Neural cell (in vitro differentiated cells): ENCODE measurements around the gene CHTF18. TPM values are rescaled to one million over a fixed set of nuclear protein-coding genes. Genes with fewer than 3 reads are reported as not detected.

Experiments
- H2AFZ ChIP-seq: fragments of 200-600, 300-800 bp; sonication (generic), shearing (Covaris generic); 2 replicates; pipeline ENCODE4 v1.6.0; 2014; ENCODE audit warnings: low read depth, mild to moderate bottlenecking, antibody characterized with exemption, low read length, moderate library complexity
- H3F3A ChIP-seq: fragments of 200-600 bp; shearing (Covaris generic); 2 replicates; pipeline ENCODE4 v1.6.1; 2016; ENCODE audit warnings: mild to moderate bottlenecking, moderate library complexity, mixed read lengths, antibody characterized with exemption, low read length; ENCODE audit not compliant: insufficient read depth, poor library complexity, severe bottlenecking
- H3K27ac ChIP-seq: fragments of 200-600, 300-800 bp; sonication (generic), shearing (Covaris generic); 2 replicates; pipeline ENCODE4 v1.5.1; 2014; ENCODE audit warnings: mild to moderate bottlenecking, low read length, moderate library complexity
- H3K27me3 ChIP-seq: fragments of 300-800, 200-600 bp; sonication (generic), shearing (Covaris generic); 2 replicates; pipeline ENCODE4 v1.6.0; 2014; ENCODE audit warnings: mild to moderate bottlenecking, low read depth, low read length, moderate library complexity; ENCODE audit not compliant: insufficient read depth
- H3K36me3 ChIP-seq: fragments of 300-800, 200-600 bp; sonication (generic), shearing (Covaris generic); 2 replicates; pipeline ENCODE4 v1.5.1; 2014; ENCODE audit warnings: mild to moderate bottlenecking, antibody characterized with exemption, low read length, moderate library complexity; ENCODE audit not compliant: insufficient read depth
- H3K4me2 ChIP-seq: fragments of 300-800, 200-600 bp; sonication (generic), shearing (Covaris generic); 2 replicates; pipeline ENCODE4 v1.6.0; 2014; ENCODE audit warnings: mild to moderate bottlenecking, low read length
- H3K4me3 ChIP-seq: fragments of 300-800, 200-600 bp; sonication (generic), shearing (Covaris generic); 2 replicates; pipeline ENCODE4 v1.5.1; 2014; ENCODE audit warnings: mild to moderate bottlenecking, low read length, moderate library complexity
- H3K79me2 ChIP-seq: fragments of 200-600 bp; shearing (Covaris generic); replicated peaks from 2 replicates; pipeline ENCODE4 v1.6.0; 2014; ENCODE audit warnings: mild to moderate bottlenecking, low read length, moderate library complexity; ENCODE audit not compliant: insufficient read depth
- H3K9ac ChIP-seq: fragments of 300-800, 200-600 bp; sonication (generic), shearing (Covaris generic); 2 replicates; pipeline ENCODE4 v1.6.1; 2016; ENCODE audit warnings: mild to moderate bottlenecking, low read length, mixed read lengths
- H3K9me2 ChIP-seq: fragments of 200-600 bp; shearing (Covaris generic); 2 replicates; pipeline ENCODE4 v1.6.1; 2016; ENCODE audit warnings: mild to moderate bottlenecking, low read length, mixed read lengths; ENCODE audit not compliant: insufficient read depth
- H3K9me3 ChIP-seq: fragments of 200-600, 300-800 bp; sonication (generic), shearing (Covaris generic); 2 replicates; pipeline ENCODE4 v1.6.1; 2016; ENCODE audit warnings: mild to moderate bottlenecking, mixed run types, low read length, moderate library complexity, mixed read lengths
- H4K20me1 ChIP-seq: fragments of 200-600 bp; shearing (Covaris generic); 2 replicates; pipeline ENCODE4 v1.6.1; 2016; ENCODE audit warnings: mild to moderate bottlenecking, mixed run types; ENCODE audit not compliant: insufficient read depth
- EP300 ChIP-seq: fragments of 450-650 bp; conservative IDR thresholded peaks from 2 replicates; pipeline ENCODE4 v1.6.1; 2014; ENCODE audit warnings: antibody characterized with exemption, mild to moderate bottlenecking, moderate library complexity; ENCODE audit not compliant: poor library complexity, severe bottlenecking
- EZH2 ChIP-seq: fragments of 200-600, 300-800 bp; shearing (Covaris generic), sonication (generic); IDR thresholded peaks from 2 replicates; pipeline ENCODE4 v1.6.1; 2014; ENCODE audit warnings: antibody characterized with exemption, low read length, borderline replicate concordance, mild to moderate bottlenecking; ENCODE audit not compliant: insufficient read depth, poor library complexity, severe bottlenecking
- MXI1 ChIP-seq: fragments of 450-650 bp; conservative IDR thresholded peaks from 2 replicates; pipeline ENCODE4 v1.6.1; 2014; ENCODE audit warnings: antibody characterized with exemption, mild to moderate bottlenecking; ENCODE audit not compliant: poor library complexity, severe bottlenecking
- POLR2AphosphoS5 ChIP-seq: IDR thresholded peaks from 2 replicates; pipeline ENCODE4 v1.6.1; 2012
- RAD21 ChIP-seq: fragments of 450-650 bp; conservative IDR thresholded peaks from 2 replicates; pipeline ENCODE4 v1.6.1; 2014; ENCODE audit warnings: antibody characterized with exemption, mild to moderate bottlenecking, moderate library complexity
- SMC3 ChIP-seq: fragments of 450-650 bp; conservative IDR thresholded peaks from 2 replicates; pipeline ENCODE4 v1.6.1; 2014; ENCODE audit warnings: antibody characterized with exemption, mild to moderate bottlenecking, moderate library complexity; ENCODE audit not compliant: poor library complexity
- TAF1 ChIP-seq: IDR thresholded peaks from 2 replicates; pipeline ENCODE4 v1.6.1; 2012; ENCODE audit warnings: low read depth
- polyA plus RNA-seq: library from polyadenylated mRNA; depleted of rRNA; stranded (reverse); fragments of >200 nt; gene quantifications from 2 replicates; pipeline ENCODE4 v1.2.3, GENCODE V29; 2014
- TF ChIP-seq, protein P1 (sequence below): IDR thresholded peaks from 2 replicates; pipeline ENCODE4 v1.6.1; 2012; ENCODE audit warnings: borderline replicate concordance
- TF ChIP-seq, protein P2 (sequence below): fragments of 450-650 bp; IDR thresholded peaks from 2 replicates; pipeline ENCODE4 v1.5.1; 2014; ENCODE audit warnings: antibody characterized with exemption, mild to moderate bottlenecking, moderate library complexity; ENCODE audit not compliant: poor library complexity, severe bottlenecking

CHTF18 gene
- polyA plus RNA-seq, 1 donor from 2014 or later, result 31.2 TPM

GRCh38 chr16:822174-822908 lies 33.9 kb downstream of the CHTF18 start:
- H3K27me3 ChIP-seq, result no peaks in the 10 kb centered on the region
- H3K4me3 ChIP-seq, result no peak overlapping the region
- no peak overlapping the region for H3K27ac ChIP-seq
- no peak overlapping the region for H3K9ac ChIP-seq
- H3K79me2 ChIP-seq, result no peaks in the 10 kb centered on the region
- no peaks in the 10 kb centered on the region for H3F3A ChIP-seq
- no peaks in the 10 kb centered on the region for H3K36me3 ChIP-seq
- no peaks in the 10 kb centered on the region for H4K20me1 ChIP-seq
- no peaks in the 10 kb centered on the region for H3K9me3 ChIP-seq
- no peak overlapping the region for H2AFZ ChIP-seq
- TF ChIP-seq, protein P1, sequence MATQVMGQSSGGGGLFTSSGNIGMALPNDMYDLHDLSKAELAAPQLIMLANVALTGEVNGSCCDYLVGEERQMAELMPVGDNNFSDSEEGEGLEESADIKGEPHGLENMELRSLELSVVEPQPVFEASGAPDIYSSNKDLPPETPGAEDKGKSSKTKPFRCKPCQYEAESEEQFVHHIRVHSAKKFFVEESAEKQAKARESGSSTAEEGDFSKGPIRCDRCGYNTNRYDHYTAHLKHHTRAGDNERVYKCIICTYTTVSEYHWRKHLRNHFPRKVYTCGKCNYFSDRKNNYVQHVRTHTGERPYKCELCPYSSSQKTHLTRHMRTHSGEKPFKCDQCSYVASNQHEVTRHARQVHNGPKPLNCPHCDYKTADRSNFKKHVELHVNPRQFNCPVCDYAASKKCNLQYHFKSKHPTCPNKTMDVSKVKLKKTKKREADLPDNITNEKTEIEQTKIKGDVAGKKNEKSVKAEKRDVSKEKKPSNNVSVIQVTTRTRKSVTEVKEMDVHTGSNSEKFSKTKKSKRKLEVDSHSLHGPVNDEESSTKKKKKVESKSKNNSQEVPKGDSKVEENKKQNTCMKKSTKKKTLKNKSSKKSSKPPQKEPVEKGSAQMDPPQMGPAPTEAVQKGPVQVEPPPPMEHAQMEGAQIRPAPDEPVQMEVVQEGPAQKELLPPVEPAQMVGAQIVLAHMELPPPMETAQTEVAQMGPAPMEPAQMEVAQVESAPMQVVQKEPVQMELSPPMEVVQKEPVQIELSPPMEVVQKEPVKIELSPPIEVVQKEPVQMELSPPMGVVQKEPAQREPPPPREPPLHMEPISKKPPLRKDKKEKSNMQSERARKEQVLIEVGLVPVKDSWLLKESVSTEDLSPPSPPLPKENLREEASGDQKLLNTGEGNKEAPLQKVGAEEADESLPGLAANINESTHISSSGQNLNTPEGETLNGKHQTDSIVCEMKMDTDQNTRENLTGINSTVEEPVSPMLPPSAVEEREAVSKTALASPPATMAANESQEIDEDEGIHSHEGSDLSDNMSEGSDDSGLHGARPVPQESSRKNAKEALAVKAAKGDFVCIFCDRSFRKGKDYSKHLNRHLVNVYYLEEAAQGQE, result no peak
- no peak for TF ChIP-seq SMC3
- no peak for TF ChIP-seq RAD21
- TF ChIP-seq EZH2, result no peak
- no peak for TF ChIP-seq EP300
- TF ChIP-seq POLR2AphosphoS5, result no peak
- TF ChIP-seq, protein P2, sequence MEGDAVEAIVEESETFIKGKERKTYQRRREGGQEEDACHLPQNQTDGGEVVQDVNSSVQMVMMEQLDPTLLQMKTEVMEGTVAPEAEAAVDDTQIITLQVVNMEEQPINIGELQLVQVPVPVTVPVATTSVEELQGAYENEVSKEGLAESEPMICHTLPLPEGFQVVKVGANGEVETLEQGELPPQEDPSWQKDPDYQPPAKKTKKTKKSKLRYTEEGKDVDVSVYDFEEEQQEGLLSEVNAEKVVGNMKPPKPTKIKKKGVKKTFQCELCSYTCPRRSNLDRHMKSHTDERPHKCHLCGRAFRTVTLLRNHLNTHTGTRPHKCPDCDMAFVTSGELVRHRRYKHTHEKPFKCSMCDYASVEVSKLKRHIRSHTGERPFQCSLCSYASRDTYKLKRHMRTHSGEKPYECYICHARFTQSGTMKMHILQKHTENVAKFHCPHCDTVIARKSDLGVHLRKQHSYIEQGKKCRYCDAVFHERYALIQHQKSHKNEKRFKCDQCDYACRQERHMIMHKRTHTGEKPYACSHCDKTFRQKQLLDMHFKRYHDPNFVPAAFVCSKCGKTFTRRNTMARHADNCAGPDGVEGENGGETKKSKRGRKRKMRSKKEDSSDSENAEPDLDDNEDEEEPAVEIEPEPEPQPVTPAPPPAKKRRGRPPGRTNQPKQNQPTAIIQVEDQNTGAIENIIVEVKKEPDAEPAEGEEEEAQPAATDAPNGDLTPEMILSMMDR, result no peak
- no peak for TF ChIP-seq TAF1
- no peak for TF ChIP-seq MXI1
- H3K9me2 ChIP-seq, result no peaks in the 10 kb centered on the region
- H3K4me2 ChIP-seq, result no peak overlapping the region

GRCh38 chr16:822909-823297 lies 34.5 kb downstream of the CHTF18 start:
- TF ChIP-seq TAF1 (no peak), MXI1 (no peak)
- no peak overlapping the region for H3K9ac ChIP-seq
- H3K9me3 ChIP-seq, result no peaks in the 10 kb centered on the region
- H2AFZ ChIP-seq, result no peak overlapping the region
- no peak overlapping the region for H3K4me3 ChIP-seq
- H3K4me2 ChIP-seq, result no peak overlapping the region
- no peaks in the 10 kb centered on the region for H3K27me3 ChIP-seq
- no peaks in the 10 kb centered on the region for H4K20me1 ChIP-seq
- no peaks in the 10 kb centered on the region for H3K79me2 ChIP-seq
- H3F3A ChIP-seq, result no peaks in the 10 kb centered on the region
- H3K9me2 ChIP-seq, result no peaks in the 10 kb centered on the region
- H3K36me3 ChIP-seq, result no peaks in the 10 kb centered on the region
- H3K27ac ChIP-seq, result no peak overlapping the region

DNA sequence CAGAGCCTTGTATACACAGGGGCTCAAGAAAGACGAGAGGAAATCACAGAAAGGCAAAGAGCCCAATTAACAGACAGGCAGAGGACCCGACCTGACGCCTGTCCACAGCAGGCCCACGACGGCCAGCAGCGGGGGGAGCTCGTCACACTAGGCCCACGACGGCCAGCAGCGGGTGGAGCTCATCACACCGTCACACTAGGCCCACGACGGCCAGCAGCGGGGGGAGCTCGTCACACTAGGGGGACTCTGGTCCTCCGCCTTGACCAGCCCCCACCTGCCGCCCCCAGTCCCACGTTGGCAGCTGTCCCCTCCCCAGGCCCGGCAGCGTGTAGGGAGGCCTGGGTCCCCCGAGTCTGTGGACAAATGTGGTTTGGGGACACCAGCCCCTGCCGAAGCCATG lies 35.8 kb downstream of the CHTF18 start:
- Histone ChIP-seq H3K4me3 (no peak overlapping the region), H3K4me2 (no peak overlapping the region), H3K36me3 (no peaks in the 10 kb centered on the region), H2AFZ (no peak overlapping the region), H3K79me2 (no peaks in the 10 kb centered on the region), H3K9me2 (no peaks in the 10 kb centered on the region), H3K27me3 (no peaks in the 10 kb centered on the region), H3K27ac (no peak overlapping the region), H3K9me3 (no peaks in the 10 kb centered on the region), H3K9ac (no peak overlapping the region), H4K20me1 (no peaks in the 10 kb centered on the region), H3F3A (no peaks in the 10 kb centered on the region)
- TF ChIP-seq, protein P2, result no peak
- TF ChIP-seq EZH2, result no peak
- TF ChIP-seq RAD21, result no peak
- TF ChIP-seq EP300, result no peak
- TF ChIP-seq, protein P1, result no peak
- TF ChIP-seq SMC3, result no peak
- TF ChIP-seq TAF1, result no peak
- TF ChIP-seq POLR2AphosphoS5, result no peak
- no peak for TF ChIP-seq MXI1
